Measurements from ENCODE around the gene DOK4. TPM values are rescaled to one million over a fixed set of nuclear protein-coding genes. Genes with fewer than 3 reads are reported as not detected.

The DOK4 gene
- total and polyA plus RNA-seq, 12 donors, result 3.6 to 10.7 (median 8.0) TPM

- TF ChIP-seq CTCF (IDR thresholded peaks at IDR 0.05), result no peak
- H3K4me1 ChIP-seq, result peaks cover 0 to 28% (median 19%) of the 10 kb centered on the region in 9 donors
- H3K4me3 ChIP-seq, result no peak overlapping the region
- H3K27me3 ChIP-seq, result no peaks in the 10 kb centered on the region
- DNase-seq, result peak in 1 of 2 donors; percentile 55
- ATAC-seq, result peak; percentile 32 to 82 (median 67)
- intact Hi-C loops (cut with DNase I), result loop anchor here in 2 of 10 donors (5.0 to 10.0 kb wide), 2 partner anchors 93 to 340 kb away; no protein-coding TSS in a partner anchor
- H3K9me3 ChIP-seq, result no peaks in the 10 kb centered on the region
- H3K27ac ChIP-seq, result peak overlapping the region in 5 of 10 donors; percentile 9 to 56 (median 52)
- H3K36me3 ChIP-seq, result peaks cover 0 to 35% (median 21%) of the 10 kb centered on the region in 9 donors
- 32 to 41% methylated on average over 3 of the region's 3 CpGs for WGBS, 2 donors
These were observed 61.7 kb downstream of the DOK4 start for GRCh38 chr16:57424583-57424982.

- Histone ChIP-seq H3K9me3 (no peaks in the 10 kb centered on the region), H3K4me3 (no peak overlapping the region), H3K36me3 (peaks cover 0 to 21% (median 10%) of the 10 kb centered on the region in 9 donors), H3K27me3 (no peaks in the 10 kb centered on the region), H3K4me1 (peaks cover 6 to 42% (median 29%) of the 10 kb centered on the region in 9 donors), H3K27ac (no peak overlapping the region)
- intact Hi-C loops (cut with DNase I), result loop anchor here in 2 of 10 donors (5.0 to 10.0 kb wide), 2 partner anchors 94 to 338 kb away; no protein-coding TSS in a partner anchor
- no peak for TF ChIP-seq CTCF (IDR thresholded peaks at IDR 0.05)
- ATAC-seq (no peak), DNase-seq (no peak)
- WGBS, 2 donors, result 82 to 91% methylated on average over 2 of the region's 2 CpGs
These were observed 63.1 kb downstream of the DOK4 start for GRCh38 chr16:57423152-57423551.

GRCh38 chr16:57422026-57422944 lies 64.0 kb downstream of the DOK4 start:
- intact Hi-C loops (cut with DNase I), result loop anchor here in 4 of 10 donors (1.0 to 10.0 kb wide), 3 partner anchors 95 to 337 kb away; no protein-coding TSS in a partner anchor
- ATAC-seq (peak in 4 of 8 donors; percentile 36 to 65 (median 48)), DNase-seq (peak in 1 of 2 donors; percentile 57)
- Histone ChIP-seq H3K4me1 (peaks cover 8 to 51% (median 37%) of the 10 kb centered on the region in 9 donors), H3K4me3 (no peak overlapping the region), H3K36me3 (peaks cover 0 to 12% (median under 1%) of the 10 kb centered on the region in 9 donors), H3K27ac (peak overlapping the region in 1 of 10 donors; percentile 41), H3K9me3 (no peaks in the 10 kb centered on the region), H3K27me3 (no peaks in the 10 kb centered on the region)
- whole genome bisulfite sequencing, 2 donors, result 35 to 36% methylated on average over 10 of the region's 10 CpGs
- TF ChIP-seq CTCF (IDR thresholded peaks at IDR 0.05), result peak; percentile 15 to 82 (median 70)

Other genes starting within 250 kb of the DOK4 start
- gene ARL2BP, start 241.2 kb downstream of the DOK4 start, total RNA-seq, result 10 to 100 TPM; 39.9 to 53.9 (median 45.9) TPM
- 10 to 100 TPM; 33.4 to 57.9 TPM for gene ARL2BP, start 241.2 kb downstream of the DOK4 start, polyA plus RNA-seq
- gene PLLP, start 201.8 kb downstream of the DOK4 start, total RNA-seq, result 1 to 10 TPM; 1.7 to 4.0 (median 2.2) TPM
- 10 to 100 TPM in 1 of 2 donors, 1 to 10 TPM in 1; 7.0 to 10.6 TPM for gene PLLP, start 201.8 kb downstream of the DOK4 start, polyA plus RNA-seq
- under 1 TPM in 1 of 10 donors, not detected in 9; 0.60 TPM for gene CCL22, start 127.7 kb downstream of the DOK4 start, total RNA-seq
- under 1 TPM in 1 of 2 donors, not detected in 1; 0.07 TPM for gene CCL22, start 127.7 kb downstream of the DOK4 start, polyA plus RNA-seq
- gene CX3CL1, start 114.0 kb downstream of the DOK4 start, total RNA-seq, result 10 to 100 TPM in 9 of 10 donors, 1 to 10 TPM in 1; 7.8 to 46.3 (median 14.5) TPM
- gene CX3CL1, start 114.0 kb downstream of the DOK4 start, polyA plus RNA-seq, result 10 to 100 TPM; 15.1 to 19.0 TPM
- gene CCL17, start 81.7 kb downstream of the DOK4 start, total RNA-seq, result 1 to 10 TPM in 1 of 10 donors, not detected in 9; 1.0 TPM
- under 1 TPM in 1 of 2 donors, not detected in 1; 0.35 TPM for gene CCL17, start 81.7 kb downstream of the DOK4 start, polyA plus RNA-seq
- 10 to 100 TPM; 49.6 to 75.1 (median 61.0) TPM for gene CIAPIN1, start 39.1 kb downstream of the DOK4 start, total RNA-seq
- gene CIAPIN1, start 39.1 kb downstream of the DOK4 start, polyA plus RNA-seq, result 10 to 100 TPM; 20.1 to 63.0 TPM
- 100 to 1,000 TPM; 135 to 230 (median 207) TPM for gene COQ9, start 39.0 kb downstream of the DOK4 start, total RNA-seq
- gene COQ9, start 39.0 kb downstream of the DOK4 start, polyA plus RNA-seq, result 100 to 1,000 TPM; 162 to 475 TPM
- gene POLR2C, start 23.8 kb downstream of the DOK4 start, total RNA-seq, result 10 to 100 TPM; 40.2 to 56.7 (median 47.2) TPM
- 10 to 100 TPM; 17.9 to 46.6 TPM for gene POLR2C, start 23.8 kb downstream of the DOK4 start, polyA plus RNA-seq
- 10 to 100 TPM in 1 of 10 donors, 1 to 10 TPM in 9; 3.1 to 10.2 (median 5.1) TPM for gene CCDC102A, start 50.1 kb upstream of the DOK4 start, total RNA-seq
- gene CCDC102A, start 50.1 kb upstream of the DOK4 start, polyA plus RNA-seq, result 1 to 10 TPM; 3.7 to 5.9 TPM
- under 1 TPM in 5 of 10 donors, not detected in 5; 0.12 to 0.69 (median 0.61) TPM for gene ADGRG5, start 56.1 kb upstream of the DOK4 start, total RNA-seq
- gene ADGRG5, start 56.1 kb upstream of the DOK4 start, polyA plus RNA-seq, result under 1 TPM in 1 of 2 donors, not detected in 1; 0.03 TPM
- gene ADGRG1, start 142.1 kb upstream of the DOK4 start, total RNA-seq, result 10 to 100 TPM; 11.1 to 46.3 (median 18.5) TPM
- gene ADGRG1, start 142.1 kb upstream of the DOK4 start, polyA plus RNA-seq, result 10 to 100 TPM; 19.2 to 27.7 TPM
- gene ADGRG3, start 181.8 kb upstream of the DOK4 start, total RNA-seq, result 1 to 10 TPM in 2 of 10 donors, under 1 TPM in 6, not detected in 2; 0.29 to 2.4 (median 0.65) TPM
- under 1 TPM; 0.22 to 0.57 TPM for gene ADGRG3, start 181.8 kb upstream of the DOK4 start, polyA plus RNA-seq
- under 1 TPM in 1 of 10 donors, not detected in 9; 0.09 TPM for gene DRC7, start 208.3 kb upstream of the DOK4 start, total RNA-seq
- gene DRC7, start 208.3 kb upstream of the DOK4 start, polyA plus RNA-seq, result not detected
- 10 to 100 TPM in 7 of 10 donors, 1 to 10 TPM in 3; 9.0 to 14.0 (median 11.0) TPM for gene KATNB1, start 249.3 kb upstream of the DOK4 start, total RNA-seq
- 10 to 100 TPM in 1 of 2 donors, 1 to 10 TPM in 1; 9.8 to 15.1 TPM for gene KATNB1, start 249.3 kb upstream of the DOK4 start, polyA plus RNA-seq

All from heart right ventricle (tissue), 16 donors.